Heart left ventricle (tissue), 16 donors: ENCODE data around the gene ENTPD8. TPM values are rescaled to one million over a fixed set of nuclear protein-coding genes. Genes with fewer than 3 reads are reported as not detected.
A peak's percentile ranks its signal among the peaks of the same experiment; 100 is the strongest.

Experiments used
- ATAC-seq, 4 donors: fragments of 200-7000 bp; cut with Tn5 transposase; one replicate each; pipeline ENCODE4 v1.9.1; 2020 to 2022; ENCODE audit warnings: moderate library complexity in 4 of 4, mild to moderate bottlenecking in 3 of 4, moderate number of reproducible peaks in 1 of 4
- DNase-seq, 5 donors: peaks; one replicate each; pipeline ENCODE4 v3.0.0-alpha.2; 2020
- H3K27ac ChIP-seq, 12 donors: fragments of 200-600 bp; sonication (generic) in 4 of 12; one replicate each; pipeline versions ENCODE4 v1.5.0 to v1.8.0; 2016 to 2022; ENCODE audit warnings: mild to moderate bottlenecking in 2 of 12
- H3K27me3 ChIP-seq, 9 donors: fragments of 200-600 bp; sonication (generic) in 2 of 9; one replicate each; pipeline versions ENCODE4 v1.5.1 to v1.8.0; 2016 to 2022; ENCODE audit warnings: mild to moderate bottlenecking in 3 of 9
- H3K36me3 ChIP-seq, 9 donors: fragments of 200-600 bp; sonication (generic) in 2 of 9; one replicate each; pipeline versions ENCODE4 v1.5.0 to v1.8.0; 2018 to 2022; ENCODE audit warnings: mild to moderate bottlenecking in 2 of 9
- H3K4me1 ChIP-seq, 12 donors: fragments of 200-600 bp; sonication (generic) in 4 of 12; one replicate each; pipeline versions ENCODE4 v1.5.0 to v1.8.0; 2016 to 2022; ENCODE audit warnings: mild to moderate bottlenecking in 3 of 12
- H3K4me3 ChIP-seq, 12 donors: fragments of 200-600 bp; sonication (generic) in 4 of 12; one replicate each; pipeline versions ENCODE4 v1.5.0 to v1.8.0; 2017 to 2022; ENCODE audit warnings: mild to moderate bottlenecking in 9 of 12, moderate library complexity in 4 of 12
- H3K9me3 ChIP-seq, 12 donors: fragments of 200-600 bp; sonication (generic) in 4 of 12; one replicate each; pipeline versions ENCODE4 v1.5.0 to v1.8.0; 2016 to 2022; ENCODE audit warnings: mild to moderate bottlenecking in 1 of 12
- POLR2A ChIP-seq, 2 donors: fragments of 450-650 bp; IDR thresholded peaks; one replicate each; pipeline ENCODE4 v1.6.1; 2017; ENCODE audit warnings: antibody characterized with exemption in 2 of 2, mild to moderate bottlenecking in 2 of 2, moderate library complexity in 2 of 2
- WGBS, 4 donors: extraction: QIAGEN DNeasy Blood & Tissue Kit in 2 of 4; methylation state at CpG; one replicate each; pipeline versions ENCODE4 v1.1.5 to v1.1.7; 2013 to 2018; 5-methylcytosine and 5-hydroxymethylcytosine counted together
- intact Hi-C, 10 donors: fragments of 100-400 bp; cut with DNase I; formaldehyde crosslinking; loops; one replicate each; pipeline versions ENCODE4 v1.11.1 to v1.14.2; 2022
- polyA plus RNA-seq, 2 donors: library from polyadenylated mRNA; stranded (reverse); fragments of 200-250 nt; gene quantifications; one replicate each; pipeline ENCODE4 v1.2.3, GENCODE V29; 2013
- total RNA-seq, 9 donors: library from RNA; depleted of rRNA in 2 of 9; stranded (reverse); fragments of >200 nt in 2 of 9; fragmentation: NEBNext Ultra II Directional in 3 of 9; extraction: Animal tissue kit (Norgen Biotek cat#: 25700) in 3 of 9; gene quantifications; one replicate each; pipeline versions ENCODE4 v1.1.0 to v1.2.4, GENCODE V29; 2016 to 2023
- TF ChIP-seq, protein P1 (sequence below), 12 donors: fragments of 200-600 bp; sonication (generic) in 4 of 12; IDR thresholded peaks; one replicate each; pipeline versions ENCODE4 v1.5.0 to v1.8.0; 2018 to 2022; ENCODE audit warnings: antibody characterized with exemption in 12 of 12, mild to moderate bottlenecking in 5 of 12
- donor health status: ischemic (EF 13 %, LVEDD 7.1; RV severe dilation, severe dysfunction).
- donor health status: healthy with polysubstance abuse.
- donor health status: DM: no; HTN: yes; CAD: no.
- donor health status: DM: no; HTN: no; CAD: no.
- donor health status: ischemic (EF 25% LVEDD 6.9; RV normal size, moderate dysfunction).
- donor health status: ischemic (EF 25% LVEDD 5.7; RV mildly dilated, moderate dysfunction).
- donor health status: healthy.
- donor health status: DM: yes; HTN: yes; CAD: no.
- donor health status: ischemic (EF 35%, LVEDD 5.7; RV mildly dilated, moderate dysfunction).
- donor health status: nonischemic (EF 11% LVEDD 7.7; RV severe dilation, severe dysfunction).
- donor health status: DM: yes; HTN: yes; CAD: no.
- donor health status: PGD.
- donor health status: ischemic (EF 29% LVEDD 5.4; RV normal size, mild dysfunction).
- donor health status: nonischemic (EF 23%, LVEDD 6.1; RV moderate dilation, normal function).

ENTPD8 gene
- total and polyA plus RNA-seq, 11 donors, result not detected

DNA sequence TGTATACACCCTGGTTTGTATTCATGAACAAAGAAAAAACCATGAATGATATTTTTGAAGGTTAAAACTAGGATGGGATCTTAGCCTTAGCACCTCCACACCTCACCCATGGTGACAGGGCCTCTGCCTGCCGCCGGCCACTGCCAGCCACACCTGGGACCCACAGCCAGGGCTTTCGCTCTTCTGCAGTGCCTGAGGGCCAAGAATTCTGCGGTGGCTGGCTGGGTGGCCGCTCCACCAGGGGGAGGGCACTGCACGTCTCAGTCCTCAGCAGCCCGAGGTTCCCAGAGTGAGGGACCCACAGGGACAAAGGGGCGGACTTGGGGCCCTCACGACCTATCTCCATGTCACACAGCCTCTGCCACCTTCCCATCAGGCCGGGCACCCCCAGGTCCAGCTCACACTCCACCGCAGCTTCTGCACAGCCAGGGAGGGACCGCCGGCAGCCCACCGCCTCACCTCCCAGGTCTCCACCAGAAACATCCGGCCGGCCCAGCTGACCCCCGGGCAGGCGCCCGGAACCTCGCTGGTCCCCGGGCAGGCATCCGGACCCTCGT is 25.1 kb downstream of the ENTPD8 start:
- peak in 2 of 5 donors; percentile 25 to 35 for DNase-seq

DNA sequence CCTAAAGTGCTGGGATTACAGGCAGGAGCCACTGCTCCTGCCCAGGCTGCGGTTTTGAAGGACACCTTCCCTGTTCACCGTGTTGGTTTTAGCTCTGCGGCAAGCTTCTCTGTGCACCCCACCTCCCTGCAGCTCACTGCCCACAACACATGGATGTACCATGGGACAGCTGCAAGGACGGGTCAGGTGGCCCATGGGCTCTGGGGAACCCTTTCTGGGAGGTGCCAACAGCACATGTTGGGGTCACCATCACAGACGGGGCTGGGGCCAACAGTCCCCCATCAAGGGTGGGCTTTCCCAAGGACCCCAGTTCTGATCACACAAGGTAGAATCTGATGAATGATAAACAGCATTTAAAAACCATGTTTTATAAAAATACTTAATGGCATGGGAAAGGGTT is 25.7 kb downstream of the ENTPD8 start:
- intact Hi-C loops, result no loop called here
- Histone ChIP-seq H3K27me3 (no peaks in the 10 kb centered on the region), H3K36me3 (no peaks in the 10 kb centered on the region), H3K27ac (no peak overlapping the region), H3K9me3 (no peaks in the 10 kb centered on the region), H3K4me1 (peaks cover 4 to 45% (median 20%) of the 10 kb centered on the region in 12 donors), H3K4me3 (no peak overlapping the region)
- no peak for ATAC-seq
- TF ChIP-seq, protein P1, sequence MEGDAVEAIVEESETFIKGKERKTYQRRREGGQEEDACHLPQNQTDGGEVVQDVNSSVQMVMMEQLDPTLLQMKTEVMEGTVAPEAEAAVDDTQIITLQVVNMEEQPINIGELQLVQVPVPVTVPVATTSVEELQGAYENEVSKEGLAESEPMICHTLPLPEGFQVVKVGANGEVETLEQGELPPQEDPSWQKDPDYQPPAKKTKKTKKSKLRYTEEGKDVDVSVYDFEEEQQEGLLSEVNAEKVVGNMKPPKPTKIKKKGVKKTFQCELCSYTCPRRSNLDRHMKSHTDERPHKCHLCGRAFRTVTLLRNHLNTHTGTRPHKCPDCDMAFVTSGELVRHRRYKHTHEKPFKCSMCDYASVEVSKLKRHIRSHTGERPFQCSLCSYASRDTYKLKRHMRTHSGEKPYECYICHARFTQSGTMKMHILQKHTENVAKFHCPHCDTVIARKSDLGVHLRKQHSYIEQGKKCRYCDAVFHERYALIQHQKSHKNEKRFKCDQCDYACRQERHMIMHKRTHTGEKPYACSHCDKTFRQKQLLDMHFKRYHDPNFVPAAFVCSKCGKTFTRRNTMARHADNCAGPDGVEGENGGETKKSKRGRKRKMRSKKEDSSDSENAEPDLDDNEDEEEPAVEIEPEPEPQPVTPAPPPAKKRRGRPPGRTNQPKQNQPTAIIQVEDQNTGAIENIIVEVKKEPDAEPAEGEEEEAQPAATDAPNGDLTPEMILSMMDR (IDR thresholded peaks at IDR 0.05), result no peak
- no peak for TF ChIP-seq POLR2A (IDR thresholded peaks at IDR 0.05)
- peak in 1 of 5 donors; percentile 19 for DNase-seq
- 80 to 95% (median 93%) methylated on average over 4 to 5 of the region's 5 CpGs for WGBS, 4 donors

More for the DNA sequence above, 25.1 kb downstream of the ENTPD8 start:
- 93 to 98% (median 94%) methylated on average over 10 to 23 of the region's 23 CpGs for WGBS, 4 donors
- Histone ChIP-seq H3K27ac (peak overlapping the region in 5 of 12 donors; percentile 66 to 74 (median 71)), H3K4me1 (peaks cover 4 to 39% (median 15%) of the 10 kb centered on the region in 12 donors), H3K36me3 (no peaks in the 10 kb centered on the region), H3K9me3 (no peaks in the 10 kb centered on the region), H3K27me3 (no peaks in the 10 kb centered on the region), H3K4me3 (peak overlapping the region in 4 of 12 donors; percentile 42 to 52 (median 48))
- TF ChIP-seq POLR2A (IDR thresholded peaks at IDR 0.05), result no peak
- TF ChIP-seq, protein P1 (IDR thresholded peaks at IDR 0.05), result no peak
- no peak for ATAC-seq
- intact Hi-C loops, result no loop called here

DNA sequence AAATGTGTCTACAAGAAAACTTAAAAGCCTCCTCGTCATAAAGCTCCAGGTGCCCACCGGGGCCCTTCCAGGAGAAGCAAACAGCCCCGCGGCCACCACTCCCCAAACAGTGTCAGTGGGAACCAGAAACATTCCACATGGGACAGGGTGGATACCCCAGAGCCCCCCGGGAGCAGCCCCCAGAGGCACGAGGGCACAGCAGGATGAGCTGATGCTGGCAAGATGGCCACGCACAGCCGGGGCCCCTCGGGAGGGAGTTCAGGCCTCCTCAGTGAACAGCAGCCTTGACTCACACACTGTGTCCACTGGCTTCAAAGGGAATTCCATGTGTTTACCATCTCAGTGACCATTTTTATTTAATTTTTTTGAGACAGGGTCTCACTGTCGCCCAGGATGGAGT is 28.7 kb downstream of the ENTPD8 start:
- peaks cover 4 to 56% (median 26%) of the 10 kb centered on the region in 12 donors for H3K4me1 ChIP-seq
- H3K9me3 ChIP-seq, result no peaks in the 10 kb centered on the region
- 71 to 84% (median 75%) methylated on average over 7 to 10 of the region's 10 CpGs for WGBS, 4 donors
- peaks cover 0 to 4% (median 0%) of the 10 kb centered on the region in 9 donors for H3K27me3 ChIP-seq
- DNase-seq (peak in 2 of 5 donors; percentile 24 to 51), ATAC-seq (no peak)
- H3K36me3 ChIP-seq, result no peaks in the 10 kb centered on the region
- no peak for TF ChIP-seq POLR2A (IDR thresholded peaks at IDR 0.05)
- TF ChIP-seq, protein P1 (IDR thresholded peaks at IDR 0.05), result no peak
- H3K27ac ChIP-seq, result peak overlapping the region; percentile 64 to 95 (median 86)
- intact Hi-C loops, result no loop called here
- H3K4me3 ChIP-seq, result no peak overlapping the region

DNA sequence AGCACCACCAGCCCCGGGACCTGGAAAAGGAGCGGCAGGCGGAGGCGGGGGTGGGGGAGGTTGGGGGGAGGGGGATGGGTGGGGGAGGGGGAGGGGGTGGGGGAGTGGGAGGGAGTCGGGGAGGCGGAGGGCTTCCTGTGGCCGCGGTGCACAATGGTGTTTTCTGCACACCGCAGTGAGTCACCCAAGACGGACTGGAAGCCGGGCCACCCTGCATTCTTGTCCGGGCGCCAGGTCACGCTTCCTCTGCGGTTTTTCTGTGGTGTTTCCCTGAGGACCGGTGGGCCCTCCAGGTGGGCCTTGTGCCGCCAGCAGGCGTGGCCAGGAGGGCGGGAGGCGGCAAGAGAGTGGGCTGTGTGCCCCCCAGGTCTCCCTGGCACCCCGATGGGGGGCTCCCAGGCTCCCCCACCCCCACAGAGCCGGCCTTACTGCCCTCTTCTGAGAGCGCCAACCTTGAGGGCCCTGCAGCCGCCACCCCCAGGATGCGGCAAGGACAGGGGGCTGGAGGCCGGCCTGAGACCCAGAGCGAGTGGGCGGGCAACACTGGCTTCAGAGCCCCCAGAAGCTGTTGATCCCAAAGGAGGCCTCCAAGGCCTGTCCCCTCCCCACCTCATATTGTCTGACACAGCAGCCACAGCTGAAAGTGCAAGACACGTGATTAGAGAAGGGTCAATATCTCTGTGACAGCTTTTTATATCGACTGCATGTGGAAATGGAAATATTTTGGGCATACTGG is 29.3 kb downstream of the ENTPD8 start:
- peaks cover 4 to 63% (median 32%) of the 10 kb centered on the region in 12 donors for H3K4me1 ChIP-seq
- TF ChIP-seq, protein P1 (IDR thresholded peaks at IDR 0.05), result no peak
- TF ChIP-seq POLR2A (IDR thresholded peaks at IDR 0.05), result peak in 1 of 2 donors; percentile 9
- WGBS, 4 donors, result 32 to 47% (median 39%) methylated on average over 26 to 30 of the region's 30 CpGs
- H3K4me3 ChIP-seq, result peak overlapping the region in 9 of 12 donors; percentile 17 to 40 (median 31)
- ATAC-seq, result peak; percentile 46 to 80 (median 52)
- H3K36me3 ChIP-seq, result no peaks in the 10 kb centered on the region
- H3K9me3 ChIP-seq, result no peaks in the 10 kb centered on the region
- H3K27ac ChIP-seq, result peak overlapping the region; percentile 64 to 95 (median 86)
- DNase-seq, result peak; percentile 85 to 89 (median 86)
- intact Hi-C loops, result no loop called here
- peaks cover 0 to 8% (median 0%) of the 10 kb centered on the region in 9 donors for H3K27me3 ChIP-seq
